ENCODE results near the gene PAN2. TPM values are rescaled to one million over a fixed set of nuclear protein-coding genes. Genes with fewer than 3 reads are reported as not detected.
"Not testable (repeated sequence)": the region's sequence is repeated elsewhere in the genome, so short reads cannot be mapped to it uniquely, and the experiment has no call there.

The PAN2 gene
- total RNA-seq, 1 experiment from 2014 or later: 11.8 TPM

GRCh38 chr12:56307221-56307965 lies 26.4 kb downstream of the PAN2 start:
- no peak for DNase-seq (ENCODE audit: low spot score)

DNA sequence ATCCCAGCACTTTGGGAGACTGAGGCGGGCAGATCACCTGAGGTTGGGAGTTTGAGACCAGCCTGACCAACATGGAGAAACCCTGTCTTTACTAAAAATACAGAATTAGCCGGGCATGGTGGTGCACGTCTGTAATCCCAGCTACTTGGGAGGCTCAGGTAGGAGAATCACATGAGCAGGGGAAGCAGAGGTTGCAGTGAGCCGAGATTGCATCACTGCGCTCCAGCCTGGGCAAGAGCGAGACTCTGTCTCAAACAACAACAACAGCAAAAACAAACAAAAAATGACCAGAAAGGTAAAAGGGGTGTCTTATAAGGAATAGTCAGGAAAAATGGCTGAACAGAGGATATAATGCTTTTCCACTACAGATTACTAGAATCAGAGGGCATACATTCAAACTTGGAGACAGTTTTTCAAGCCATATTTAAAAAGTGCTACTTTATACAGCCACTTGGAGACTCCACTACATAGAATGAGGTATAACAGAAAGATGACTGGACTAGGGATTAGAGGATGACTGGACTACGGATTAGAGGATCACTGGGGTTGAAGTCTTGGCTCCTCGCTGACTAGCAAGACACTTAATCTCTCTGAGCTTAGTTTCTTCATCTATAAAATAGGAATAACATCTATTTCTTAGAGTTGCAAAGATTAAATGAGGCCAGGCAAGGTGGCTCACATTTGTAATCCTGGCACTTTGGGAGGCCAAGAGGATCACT lies 28.8 kb downstream of the PAN2 start:
- no peak for DNase-seq (ENCODE audit: low spot score)

DNA sequence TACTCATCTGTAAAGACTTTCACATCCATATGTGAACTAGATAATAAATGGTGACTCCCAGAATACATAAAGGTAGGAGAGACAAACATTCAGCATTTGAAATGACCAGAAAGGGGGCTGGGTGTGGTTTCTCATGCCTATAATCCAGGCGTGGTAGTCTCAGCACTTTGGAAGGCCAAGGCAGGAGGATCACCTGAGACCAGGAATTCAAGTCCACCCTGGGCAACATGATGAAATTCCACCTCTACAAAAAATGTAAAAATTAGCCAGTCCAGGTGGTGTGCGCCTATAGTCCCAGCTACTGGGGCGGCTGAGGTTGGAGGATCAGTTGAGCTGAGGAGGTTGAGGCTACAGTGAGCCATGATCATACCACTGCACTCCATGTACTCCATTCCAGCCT lies 29.5 kb downstream of the PAN2 start:
- DNase-seq (ENCODE audit: low spot score): no peak

DNA sequence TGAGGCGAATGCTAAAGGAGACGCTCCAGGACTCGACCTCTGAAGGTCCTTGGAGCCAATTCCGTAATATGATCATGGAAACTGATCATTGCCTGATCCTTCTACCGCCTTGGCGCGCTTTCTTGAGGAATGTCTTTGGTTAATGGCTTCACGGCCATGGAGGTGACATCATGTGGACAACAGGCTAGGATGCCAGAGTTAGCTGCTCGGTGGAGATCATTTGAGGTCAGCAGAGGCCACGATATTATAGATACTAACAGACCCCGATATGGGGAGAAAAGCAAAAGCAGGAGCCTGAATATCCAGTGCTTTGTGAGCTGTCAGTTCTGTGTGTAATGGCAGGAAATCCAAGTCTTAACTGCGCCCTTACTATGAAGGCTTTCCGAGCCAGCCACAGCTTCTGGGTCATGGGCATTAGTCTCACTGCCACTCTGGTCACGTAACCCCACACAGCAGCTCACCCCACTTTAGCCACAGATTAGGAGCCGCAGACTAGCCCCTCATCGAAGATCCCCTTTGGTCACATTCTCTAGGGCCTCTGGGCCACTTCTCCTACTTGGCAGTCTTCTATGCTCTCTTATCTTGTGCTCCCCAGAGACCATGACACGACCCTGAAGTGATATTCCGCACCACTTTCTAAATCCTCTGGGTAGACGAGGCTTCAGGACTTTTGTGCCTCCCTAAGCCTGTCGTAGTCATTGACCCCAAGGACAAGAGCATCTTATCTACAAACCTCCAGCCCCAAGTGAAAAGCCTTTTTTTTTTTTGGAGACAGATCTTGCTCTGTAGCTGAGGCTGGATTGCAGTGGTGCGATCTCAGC lies 32.9 kb downstream of the PAN2 start:
- DNase-seq (ENCODE audit: low spot score): no peak

DNA sequence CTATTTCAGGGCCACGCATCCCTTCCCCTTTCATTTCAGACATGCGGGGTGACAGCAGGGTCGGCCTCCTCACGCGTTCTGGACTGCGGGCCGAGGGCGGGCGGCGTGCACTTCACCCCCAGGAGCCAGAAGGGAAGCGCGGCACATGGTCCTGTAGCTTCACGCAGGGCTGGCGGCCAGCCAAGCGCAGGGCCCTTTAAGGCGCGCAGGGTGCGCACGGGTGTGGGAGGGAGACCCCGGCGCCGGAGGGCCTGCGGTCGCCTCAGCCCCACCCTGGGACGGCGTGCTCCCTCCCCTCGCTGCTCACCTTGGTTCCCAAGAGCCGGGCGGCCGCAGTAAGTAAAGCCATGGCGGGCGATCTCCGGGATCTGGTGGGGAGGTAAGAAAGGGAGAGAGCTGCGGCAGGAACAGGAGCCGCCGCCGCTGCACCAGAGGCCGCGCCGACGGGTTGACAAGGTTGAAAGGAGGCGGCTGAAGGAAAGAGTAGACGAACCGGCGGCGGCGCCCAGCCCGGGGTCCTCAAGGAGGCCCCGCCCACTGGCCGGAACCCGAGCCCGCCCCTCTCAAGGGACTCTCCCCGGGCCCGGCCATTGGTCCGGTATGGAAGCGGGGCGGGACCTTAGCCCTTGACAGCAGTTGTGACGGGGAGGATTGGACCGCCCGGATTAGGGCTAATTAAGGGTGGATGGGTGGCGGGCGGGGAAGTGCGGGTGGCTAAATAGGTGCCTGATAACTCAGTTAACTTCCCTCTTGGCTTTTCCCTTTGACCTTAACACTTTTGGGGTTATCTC lies 33.8 kb downstream of the PAN2 start, which contains the start of gene CS:
Gene CS (minus strand): TSS at position 478 of the 791 bp plus-strand sequence. CDS start 129 bp downstream, at position 349.
- DNase-seq (ENCODE audit: low spot score): peak; percentile 96

DNA sequence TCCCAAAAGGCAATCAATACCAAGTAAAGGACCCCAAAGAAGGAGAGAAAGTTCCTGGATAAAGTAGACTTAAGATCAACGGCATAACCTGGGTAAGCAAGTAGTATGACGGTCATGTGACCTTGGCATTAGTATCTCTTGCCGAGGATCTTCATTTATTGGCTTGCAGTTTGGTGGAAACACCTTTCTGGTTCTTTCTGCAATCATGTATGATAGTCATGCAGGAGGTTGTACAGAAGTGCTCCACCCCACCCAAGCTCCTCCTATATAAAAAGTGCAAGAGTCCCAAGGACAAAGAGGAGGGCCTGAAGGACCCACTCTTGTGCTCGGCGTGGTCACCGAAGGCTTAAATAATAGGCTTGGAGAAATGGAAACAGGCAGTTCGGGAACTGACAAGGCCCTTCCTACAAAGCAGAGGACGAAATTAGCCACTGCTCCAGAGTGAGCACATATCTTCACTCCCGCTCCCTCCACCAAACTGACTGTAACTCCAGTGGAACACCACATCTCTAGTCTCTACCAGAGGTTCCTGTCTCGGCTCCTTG lies 34.4 kb downstream of the PAN2 start:
- DNase-seq (ENCODE audit: low spot score): no peak

GRCh38 chr12:56298828-56299227 lies 35.0 kb downstream of the PAN2 start:
- DNase-seq (ENCODE audit: low spot score): no peak

- no peak for DNase-seq (ENCODE audit: low spot score)
These were observed 36.4 kb downstream of the PAN2 start for GRCh38 chr12:56297400-56297799.

GRCh38 chr12:56296295-56296694 lies 37.5 kb downstream of the PAN2 start:
- DNase-seq (ENCODE audit: low spot score): no peak

- no peak for DNase-seq (ENCODE audit: low spot score)
These were observed 40.0 kb downstream of the PAN2 start for GRCh38 chr12:56293795-56294194.

GRCh38 chr12:56288705-56289387 lies 45.0 kb downstream of the PAN2 start:
- no peak for DNase-seq (ENCODE audit: low spot score)

DNA sequence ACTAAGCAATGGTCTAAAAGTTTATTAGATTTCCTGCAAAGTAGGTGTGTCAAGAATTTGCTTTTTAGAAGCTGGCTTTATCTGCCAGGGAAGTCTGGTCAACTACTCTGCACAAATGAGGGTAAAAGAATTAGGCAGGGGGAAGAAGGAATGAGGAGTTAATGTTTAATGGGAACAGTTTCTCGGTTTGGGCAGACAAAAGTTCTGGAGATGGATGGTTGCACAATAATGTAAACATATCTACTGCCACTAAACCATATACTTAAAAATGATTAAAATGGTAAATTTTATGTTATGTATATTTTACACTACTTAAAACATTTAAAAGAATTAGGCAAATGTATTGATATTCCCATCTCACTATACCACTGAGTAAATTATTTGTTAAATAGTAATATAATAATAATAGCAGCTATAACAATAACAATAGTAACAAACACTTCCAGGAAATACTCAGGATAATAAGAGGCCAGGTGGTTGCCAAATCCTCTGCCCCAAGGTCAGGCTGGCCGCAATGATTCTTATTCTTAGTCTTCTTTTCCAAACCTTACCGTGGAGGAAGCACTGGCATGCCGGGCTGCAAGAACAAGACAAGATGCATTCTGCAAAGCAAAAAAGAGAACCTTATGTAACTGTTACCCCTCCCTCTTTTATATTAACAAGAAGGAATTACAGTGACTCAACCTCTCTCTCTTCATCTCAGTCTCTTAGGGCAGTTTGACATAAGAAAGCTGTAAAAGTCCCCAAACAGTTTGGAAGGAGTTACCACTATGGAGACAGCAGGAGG lies 47.6 kb downstream of the PAN2 start:
- DNase-seq (ENCODE audit: low spot score): no peak

- DNase-seq (ENCODE audit: low spot score): not testable (repeated sequence)
These were observed 49.5 kb downstream of the PAN2 start for GRCh38 chr12:56284263-56284662.

DNA sequence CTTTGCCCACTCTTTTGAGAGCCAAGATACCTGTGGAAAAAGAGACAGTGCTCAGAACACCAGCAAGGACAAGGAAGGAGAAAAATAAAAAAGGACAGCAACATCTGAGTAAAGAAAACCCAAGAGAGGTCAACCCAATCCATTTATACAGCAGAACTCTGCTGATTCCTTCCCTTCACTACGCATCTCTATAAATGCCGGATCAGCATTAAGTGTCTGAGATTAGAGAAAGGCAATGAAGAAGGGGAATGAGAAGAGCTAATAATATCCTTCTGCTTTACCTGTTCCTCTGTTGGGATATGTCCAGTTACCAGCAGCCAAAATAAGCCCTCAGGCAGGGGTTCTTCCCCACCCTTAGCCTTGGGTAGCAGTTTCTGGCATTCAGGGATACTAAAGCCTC lies 51.2 kb downstream of the PAN2 start:
- no peak for DNase-seq (ENCODE audit: low spot score)

DNA sequence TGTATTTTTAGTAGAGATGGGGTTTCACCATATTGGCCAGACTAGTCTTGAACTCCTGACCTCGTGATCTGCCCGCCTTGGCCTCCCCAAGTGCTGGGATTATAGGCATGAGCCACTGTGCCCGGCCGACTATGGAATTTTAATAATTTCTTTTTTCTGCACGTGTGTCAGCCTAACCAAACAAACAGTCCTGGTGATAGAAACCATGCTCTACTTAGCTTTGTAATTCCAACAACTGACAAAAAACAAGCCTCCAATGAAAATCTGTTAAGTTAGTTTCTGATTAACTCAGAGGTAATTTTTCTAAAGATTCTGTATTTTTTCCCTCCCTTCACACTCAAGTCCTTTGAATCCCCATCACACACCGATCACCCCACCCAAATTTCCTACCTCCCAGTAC lies 51.8 kb downstream of the PAN2 start:
- no peak for DNase-seq (ENCODE audit: low spot score)

DNA sequence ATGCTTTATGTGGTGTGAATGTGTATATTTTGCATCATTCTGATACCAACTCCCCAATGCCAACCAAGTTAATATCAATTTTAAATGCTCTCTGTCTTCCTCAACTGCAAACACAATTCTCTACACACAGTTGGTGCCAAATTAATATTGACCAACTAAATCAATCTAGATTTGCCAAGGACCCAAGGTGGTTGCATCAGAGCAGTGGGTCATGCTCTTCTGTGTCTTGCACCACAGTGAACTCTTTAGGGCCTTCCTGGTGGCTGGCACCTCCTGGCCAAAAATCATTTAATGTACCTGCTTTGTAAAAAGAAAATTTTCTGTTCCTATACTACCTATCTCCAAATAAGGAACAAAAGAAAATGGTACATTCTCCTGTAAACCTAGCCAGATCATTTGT lies 53.0 kb downstream of the PAN2 start:
- no peak for DNase-seq (ENCODE audit: low spot score)

- DNase-seq (ENCODE audit: low spot score): no peak
These were observed 54.9 kb downstream of the PAN2 start for GRCh38 chr12:56278905-56279304.

GRCh38 chr12:56274299-56274698 lies 59.5 kb downstream of the PAN2 start:
- no peak for DNase-seq (ENCODE audit: low spot score)

DNA sequence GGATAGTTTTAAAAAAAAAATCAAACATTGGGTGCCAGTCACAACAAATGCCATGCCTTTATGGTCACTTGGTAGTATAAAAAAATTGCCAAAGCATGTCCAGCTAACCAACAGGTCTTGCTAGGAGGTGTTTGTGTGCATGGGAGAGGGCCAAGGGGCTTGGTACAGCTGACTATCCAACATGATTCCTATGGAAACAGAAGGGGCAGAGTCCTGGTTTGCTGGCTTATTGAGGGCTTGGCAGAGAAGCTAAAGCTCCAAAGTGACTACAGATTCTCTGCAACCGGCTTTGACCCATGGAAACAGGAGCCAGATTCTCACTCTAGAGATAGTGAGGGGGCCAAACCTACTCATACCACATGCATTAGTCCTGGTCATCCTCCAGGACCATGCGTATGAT lies 61.3 kb downstream of the PAN2 start:
- DNase-seq (ENCODE audit: low spot score): not testable (repeated sequence)

DNA sequence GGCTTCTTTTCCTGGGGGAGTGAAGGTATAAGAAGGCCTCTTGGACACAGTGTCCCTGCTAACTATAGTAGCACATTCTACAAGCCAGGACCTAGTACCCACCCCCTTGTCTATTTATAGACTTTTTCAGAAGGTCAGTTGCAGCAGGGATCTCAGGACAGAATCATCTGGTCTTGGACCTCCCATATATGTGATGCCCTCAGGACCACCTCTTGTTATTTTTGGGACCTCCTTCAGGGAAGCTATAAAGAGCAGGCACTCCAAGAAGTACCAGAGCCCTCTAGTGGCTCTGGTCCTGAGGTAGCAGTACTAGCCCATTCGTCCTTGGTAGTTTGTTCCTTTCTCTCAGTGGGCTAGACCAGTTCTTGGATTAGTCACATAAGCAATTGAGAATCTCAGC lies 62.8 kb downstream of the PAN2 start:
- no peak for DNase-seq (ENCODE audit: low spot score)
